Diencephalon (tissue), 1 donor: ENCODE data around the gene BORA. TPM values are rescaled to one million over a fixed set of nuclear protein-coding genes. Genes with fewer than 3 reads are reported as not detected.

Experiments used
- small RNA-seq: library from RNA; depleted of rRNA; stranded (forward); fragments of <200 nt; gene quantifications from one replicate; pipeline ENCODE3, GENCODE V24; 2014
- total RNA-seq: library from RNA; depleted of rRNA; stranded (reverse); fragments of >200 nt; gene quantifications from one replicate; pipeline ENCODE4 v1.2.3, GENCODE V29; 2014

The BORA gene
- total RNA-seq = 3.7 TPM

DNA sequence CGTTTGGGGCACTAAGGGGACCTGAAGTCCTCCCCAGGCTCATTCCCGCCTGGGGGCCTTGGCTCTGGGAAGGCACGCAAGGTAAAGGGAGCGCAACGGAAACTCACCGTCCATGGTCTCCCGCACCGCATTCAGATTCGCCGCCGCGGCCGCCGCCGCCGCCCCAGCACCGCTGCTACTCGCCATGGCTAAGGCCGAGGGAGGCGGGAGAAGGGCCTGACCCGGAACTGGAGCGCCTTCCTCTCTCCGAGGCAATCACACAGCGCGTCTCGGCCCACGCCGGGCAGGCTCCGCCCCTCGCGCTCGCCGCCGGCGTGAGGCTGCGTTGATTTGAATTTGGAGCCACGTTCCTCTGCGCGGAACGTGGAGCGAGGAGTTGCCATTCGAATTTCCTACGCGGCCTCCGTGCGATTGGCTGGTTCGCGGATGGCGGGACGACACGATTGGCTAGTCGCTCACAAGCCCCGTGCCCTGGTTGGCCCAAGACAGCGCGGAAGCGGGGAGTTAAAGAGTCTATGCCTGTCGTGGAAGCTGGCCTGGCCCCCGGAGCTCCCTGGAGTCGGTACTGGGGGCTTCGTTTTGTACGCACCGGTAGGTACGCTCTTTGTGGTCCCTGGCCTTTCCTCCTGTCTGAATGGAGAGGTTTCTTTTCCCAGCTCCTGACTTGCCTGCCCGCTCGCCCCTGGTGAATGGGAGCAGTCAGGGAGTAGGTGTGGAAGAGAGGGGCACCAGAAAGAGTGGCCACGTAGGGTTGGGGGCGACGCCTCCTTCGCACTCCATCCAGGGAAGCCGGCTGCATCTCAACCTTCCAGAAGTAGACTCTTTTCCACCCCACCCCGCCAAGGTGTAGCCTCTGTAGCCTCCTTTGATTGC, at the start of gene BORA, which contains the start of gene MZT1:
BORA (plus strand) TSS at position 507 of the 873 bp plus-strand sequence. CDS start 1,018 bp downstream, outside the sequence.
MZT1 (minus strand) TSS at position 213 of the 873 bp plus-strand sequence; CDS start at position 186, 27 bp downstream.

DNA sequence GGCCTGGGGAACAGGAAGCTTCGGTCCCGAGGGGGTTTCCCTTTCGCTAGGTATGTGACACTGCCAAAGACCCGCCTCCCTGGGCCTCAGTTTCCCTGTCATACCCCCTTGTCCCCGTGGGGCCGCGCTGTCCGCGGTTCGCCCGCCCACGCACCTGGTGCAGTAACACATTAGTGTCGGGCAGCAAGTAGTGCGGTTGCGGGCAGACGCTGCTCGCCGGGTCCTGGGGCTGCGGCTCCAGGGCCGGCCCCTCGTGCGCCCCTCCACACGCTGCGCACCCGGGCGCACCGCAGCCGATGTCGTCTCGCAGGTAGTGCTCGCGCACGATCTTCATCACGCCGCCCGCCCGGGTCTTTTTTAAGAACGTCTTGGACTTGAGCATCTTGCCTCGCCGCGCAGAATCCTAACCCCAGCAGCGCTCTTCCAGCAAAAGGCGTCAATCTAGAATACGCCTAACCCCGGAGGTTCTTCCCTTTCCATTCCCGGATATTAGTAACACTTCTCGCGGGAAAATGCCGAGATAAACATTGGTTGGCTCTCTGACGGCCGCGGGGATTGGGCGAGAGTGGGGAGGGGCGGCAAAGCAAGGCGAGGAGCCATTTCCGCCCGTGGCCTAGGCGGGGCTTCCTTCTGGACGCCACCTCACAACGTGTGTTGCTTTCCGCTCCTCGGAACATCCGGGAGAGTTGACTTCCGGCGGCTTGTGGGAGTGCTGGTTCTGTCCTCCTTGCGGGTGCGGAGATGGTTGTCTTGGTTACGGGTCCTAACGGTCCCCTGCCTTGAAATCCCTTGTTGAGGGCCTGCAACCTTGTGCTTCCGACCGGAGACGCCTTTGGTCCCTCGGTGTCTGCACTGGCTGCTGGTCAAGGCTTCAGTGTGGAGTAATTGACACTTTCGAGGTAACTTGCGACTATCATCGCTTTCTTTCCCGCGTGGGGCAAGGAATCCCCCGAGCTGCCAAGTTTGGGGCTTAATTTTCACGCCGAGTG, 54.0 kb downstream of the BORA start, which contains the start of the genes DIS3 and PIBF1:
DIS3 (minus strand) TSS at position 450 of the 989 bp plus-strand sequence; CDS start at position 382, 68 bp downstream.
PIBF1 (plus strand) TSS at position 683 of the 989 bp plus-strand sequence. CDS start 1,337 bp downstream, outside the sequence.

Small RNAs within 50 kb of the gene (small RNA-seq; reads per million reads assigned to genes)
- gene RNU6-80P = not detected

Other genes with a start within 250 kb of the BORA start
- 42.7 TPM for gene MZT1, start 294 bp upstream of the BORA start, total RNA-seq
- gene DIS3, start 54.0 kb downstream of the BORA start, total RNA-seq = 30.0 TPM
- 36.2 TPM for gene PIBF1, start 54.2 kb downstream of the BORA start, total RNA-seq